ENCODE data around the gene ATR.
"Not testable (repeated sequence)": the region's sequence is repeated elsewhere in the genome, so short reads cannot be mapped to it uniquely, and the experiment has no call there.

Gene ATR

DNA sequence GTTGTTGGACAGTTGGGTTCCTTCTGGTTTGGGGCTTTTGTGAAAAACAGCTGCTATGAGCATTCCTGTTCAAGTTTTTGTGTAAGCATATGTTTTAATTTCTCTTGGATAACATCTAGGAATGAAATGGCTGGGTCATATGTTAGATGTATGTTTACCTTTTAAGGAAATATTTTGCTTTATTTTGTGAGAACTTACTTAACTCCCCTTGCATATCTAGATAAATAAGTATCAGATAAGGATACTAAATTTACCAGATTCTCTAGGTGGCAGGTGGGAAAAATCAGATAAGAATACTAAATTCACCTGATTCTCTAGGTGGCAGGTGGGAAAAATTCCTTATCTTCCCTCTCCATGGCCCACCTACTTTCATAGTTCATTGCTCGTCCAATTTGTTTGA lies 16.6 kb upstream of the ATR start:
- DNase-seq (ENCODE audit: low spot score) = no peak

DNA sequence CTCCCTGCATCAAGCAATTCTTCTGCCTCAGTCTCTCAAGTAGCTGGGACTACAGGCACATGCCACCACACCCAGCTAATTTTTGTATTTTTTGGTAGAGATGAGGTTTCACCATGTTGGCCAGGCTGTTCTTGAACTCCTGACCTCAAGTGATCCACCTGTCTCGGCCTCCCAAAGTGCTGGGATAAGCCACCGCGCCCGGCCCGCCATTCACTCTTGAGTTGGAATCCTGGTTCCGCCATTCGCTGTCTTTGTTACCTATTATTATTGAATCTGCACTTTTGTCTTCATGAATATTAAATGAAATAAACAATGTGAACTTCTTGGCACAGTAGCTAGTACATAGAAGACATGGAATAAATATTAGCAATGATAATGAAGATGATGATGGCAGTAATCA lies 13.7 kb upstream of the ATR start:
- not testable (repeated sequence) for DNase-seq (ENCODE audit: low spot score)

DNA sequence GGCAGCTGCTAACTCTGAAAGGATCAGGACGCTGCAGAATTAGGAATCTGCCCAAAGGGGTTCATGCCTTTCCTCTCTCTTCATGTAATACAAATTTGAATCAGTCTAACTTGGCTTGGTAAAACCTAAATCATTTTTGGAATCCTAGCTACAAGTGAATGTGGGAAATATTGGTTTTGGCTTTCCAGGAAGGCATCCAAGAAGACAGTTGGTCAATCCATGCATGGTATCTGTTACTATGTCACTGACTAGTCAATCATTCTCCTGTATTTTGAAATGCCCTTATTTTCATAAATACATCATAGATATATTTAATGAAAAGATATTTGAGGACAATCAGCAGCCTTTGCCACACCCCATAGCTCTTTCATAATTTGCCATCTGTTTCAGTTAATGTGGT lies 10.2 kb upstream of the ATR start:
- no peak for DNase-seq (ENCODE audit: low spot score)

GRCh38 chr3:142586803-142587406 lies 8.4 kb upstream of the ATR start:
- DNase-seq (ENCODE audit: low spot score) = peak; percentile 74

GRCh38 chr3:142581070-142581469 lies 2.5 kb upstream of the ATR start:
- DNase-seq (ENCODE audit: low spot score) = not testable (repeated sequence)

DNA sequence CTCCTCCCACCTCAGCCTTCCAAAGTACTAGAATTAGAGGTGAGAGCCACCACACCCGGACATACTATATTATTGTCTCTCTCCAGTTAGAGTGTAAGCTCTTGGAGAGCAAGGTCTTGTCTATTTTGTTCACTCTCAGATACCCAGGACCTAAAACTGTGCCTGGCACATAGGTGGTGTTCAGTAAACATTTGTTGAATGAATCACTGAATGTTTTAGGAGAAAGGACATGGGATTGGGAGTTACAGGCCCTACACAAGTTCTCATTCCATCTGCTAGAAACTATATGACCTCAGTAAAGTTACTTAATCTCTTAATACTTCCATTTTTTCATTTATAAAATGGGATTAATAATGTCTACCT lies 1.5 kb upstream of the ATR start:
- no peak for DNase-seq (ENCODE audit: low spot score)

DNA sequence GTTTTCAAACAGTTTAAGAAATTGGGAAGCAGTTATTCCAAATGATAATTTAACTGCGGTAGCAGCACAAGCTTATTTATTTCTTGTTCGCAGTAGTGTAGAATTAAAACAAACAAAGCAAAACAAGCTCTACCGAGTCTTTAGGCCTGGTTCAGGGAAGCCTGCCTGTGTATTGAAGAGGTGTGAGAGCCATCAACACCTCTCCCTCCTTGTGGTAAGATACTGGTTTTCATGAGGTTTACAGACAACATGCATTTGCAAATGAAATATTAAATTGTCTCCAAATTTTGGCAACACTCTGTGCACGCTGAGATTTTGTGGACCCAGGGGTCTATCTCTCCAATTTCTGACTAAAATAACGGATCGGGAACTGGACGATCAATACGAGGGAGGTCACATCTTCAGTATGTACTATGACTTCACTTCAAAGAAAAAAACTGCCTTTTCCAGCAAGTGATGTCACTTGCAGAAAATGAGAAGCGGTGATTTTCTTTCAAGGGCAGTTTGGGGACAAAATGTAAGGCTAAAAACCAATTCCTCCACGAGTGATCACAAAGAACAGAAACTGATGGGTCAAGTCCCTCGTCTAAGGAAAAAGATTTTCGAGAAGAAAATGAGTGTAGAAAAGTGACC lies 721 bp downstream of the ATR start:
- DNase-seq (ENCODE audit: low spot score) = no peak

DNA sequence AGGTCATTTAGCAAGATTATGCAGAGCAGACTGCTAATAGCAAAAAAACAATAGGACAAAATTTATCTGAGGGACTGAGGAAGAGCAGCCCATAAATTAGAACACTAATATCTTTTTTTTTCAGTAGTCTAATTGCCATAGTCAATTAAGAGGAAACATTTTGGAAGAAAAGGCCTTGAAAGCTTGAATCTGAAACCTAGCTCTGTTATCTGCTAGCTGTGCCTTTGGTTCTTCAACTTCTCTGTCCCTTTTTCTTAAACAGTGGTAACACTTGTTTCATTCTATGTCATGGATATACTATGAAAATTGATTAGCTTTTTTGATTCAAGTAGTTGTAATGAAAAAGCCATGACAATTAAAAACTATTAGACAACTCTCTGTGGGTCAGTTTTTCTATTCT lies 1.7 kb downstream of the ATR start:
- no peak for DNase-seq (ENCODE audit: low spot score)

- no peak for DNase-seq (ENCODE audit: low spot score)
These were observed 3.9 kb downstream of the ATR start for GRCh38 chr3:142574665-142575064.

- DNase-seq (ENCODE audit: low spot score) = not testable (repeated sequence)
These were observed 4.3 kb downstream of the ATR start for GRCh38 chr3:142574223-142574622.

DNA sequence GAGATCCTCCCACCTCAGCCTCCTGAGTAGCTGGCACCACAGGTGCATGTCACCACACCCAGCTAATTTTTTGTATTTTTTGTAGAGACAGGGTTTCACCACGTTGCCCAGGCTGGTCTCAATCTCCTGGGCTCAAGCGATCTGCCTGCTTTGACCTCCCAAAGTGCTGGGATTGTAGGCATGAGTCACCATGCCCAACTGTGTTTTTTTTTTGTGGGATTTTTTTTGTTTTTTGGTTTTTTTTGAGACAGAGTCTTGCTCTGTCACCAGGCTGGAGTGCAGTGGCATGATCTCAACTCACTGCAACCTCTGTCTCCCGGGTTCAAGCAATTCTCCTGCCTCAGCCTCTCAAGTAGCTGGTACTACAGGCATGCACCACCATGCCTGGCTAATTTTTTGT lies 9.1 kb downstream of the ATR start:
- not testable (repeated sequence) for DNase-seq (ENCODE audit: low spot score)

GRCh38 chr3:142568393-142569017 lies 10.0 kb downstream of the ATR start:
- no peak for DNase-seq (ENCODE audit: low spot score)

- DNase-seq (ENCODE audit: low spot score) = peak; percentile 16
These were observed 12.4 kb downstream of the ATR start for GRCh38 chr3:142566096-142566495.

GRCh38 chr3:142563496-142563997 lies 15.0 kb downstream of the ATR start:
- no peak for DNase-seq (ENCODE audit: low spot score)

DNA sequence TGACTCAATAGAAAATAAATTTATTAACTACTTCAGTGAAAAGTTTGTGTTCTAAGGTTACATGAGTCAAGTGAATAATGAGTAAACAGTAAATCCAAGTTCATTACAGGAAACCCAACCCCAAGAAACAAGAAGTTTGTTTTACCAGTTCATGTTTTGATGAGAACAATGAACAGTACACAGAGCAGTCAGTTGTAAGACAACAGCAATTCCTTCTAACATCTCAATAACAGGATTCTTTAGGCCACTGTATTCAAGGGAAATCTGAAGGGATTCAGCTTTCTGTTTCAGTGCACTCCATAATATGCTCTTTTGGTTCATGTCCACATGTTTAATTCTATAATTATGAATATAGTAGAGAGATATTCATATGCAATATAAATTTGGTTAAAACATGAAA lies 18.4 kb downstream of the ATR start:
- no peak for DNase-seq (ENCODE audit: low spot score)

- DNase-seq (ENCODE audit: low spot score) = no peak
These were observed 24.8 kb downstream of the ATR start for GRCh38 chr3:142553741-142554140.

DNA sequence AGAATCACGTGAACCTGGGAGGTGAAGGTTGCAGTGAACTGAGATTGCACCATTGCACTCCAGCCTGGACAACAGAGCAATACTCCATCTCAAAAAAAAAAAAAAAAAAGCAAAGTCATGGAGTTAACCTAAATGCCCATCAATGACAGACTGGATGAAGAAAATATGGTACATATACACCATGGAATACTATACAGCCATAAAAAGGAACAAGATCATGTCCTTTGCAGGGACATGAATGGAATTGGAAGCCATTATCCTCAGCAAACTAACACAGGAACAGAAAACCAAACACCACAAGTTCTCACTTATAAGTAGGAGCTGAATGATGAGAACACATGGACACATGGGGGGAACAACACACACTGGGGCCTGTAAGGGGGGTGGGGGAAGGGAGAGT lies 26.0 kb downstream of the ATR start:
- not testable (repeated sequence) for DNase-seq (ENCODE audit: low spot score)

DNA sequence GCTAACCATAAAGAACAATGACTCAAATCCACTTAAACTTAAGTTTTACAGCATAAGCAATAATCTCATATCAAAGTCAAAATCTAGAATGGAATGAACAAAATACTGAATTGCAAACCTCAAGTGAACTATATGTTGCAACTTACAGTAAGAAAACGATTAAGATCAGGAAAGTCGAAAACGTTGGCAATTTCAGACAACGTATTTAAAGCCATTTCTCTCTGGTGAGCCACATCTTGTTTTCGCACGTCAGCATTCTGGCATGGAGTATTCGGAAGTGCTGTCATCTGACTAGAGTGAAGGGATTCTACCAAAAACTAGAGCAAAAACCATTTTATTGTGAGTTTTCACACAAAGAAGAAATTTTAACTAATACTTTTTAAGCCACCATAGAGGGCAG lies 28.5 kb downstream of the ATR start:
- no peak for DNase-seq (ENCODE audit: low spot score)

DNA sequence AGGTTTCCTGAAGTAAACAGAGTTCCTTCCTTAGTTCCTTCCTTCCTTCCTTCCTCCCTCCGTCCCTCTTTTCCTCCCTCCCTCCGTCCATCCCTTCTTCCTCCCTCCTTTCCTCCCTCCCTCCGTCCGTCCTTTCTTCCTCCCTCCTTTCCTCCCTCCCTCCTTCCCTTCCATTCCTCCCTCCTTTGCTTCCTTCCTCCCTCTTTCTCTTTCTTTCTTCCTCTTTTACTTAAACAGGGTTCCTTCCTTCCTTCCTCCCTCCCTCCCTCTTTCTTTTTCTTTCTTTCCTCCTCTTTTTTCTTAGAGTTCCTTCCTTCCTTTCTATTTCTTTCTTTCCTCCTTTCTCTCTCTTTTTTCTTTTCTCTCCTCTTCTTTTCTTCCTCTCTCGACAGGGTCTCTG lies 35.2 kb downstream of the ATR start:
- DNase-seq (ENCODE audit: low spot score) = no peak

- no peak for DNase-seq (ENCODE audit: low spot score)
These were observed 36.5 kb downstream of the ATR start for GRCh38 chr3:142542054-142542453.

- no peak for DNase-seq (ENCODE audit: low spot score)
These were observed 42.0 kb downstream of the ATR start for GRCh38 chr3:142536519-142536918.

GRCh38 chr3:142534543-142534942 lies 44.0 kb downstream of the ATR start:
- DNase-seq (ENCODE audit: low spot score) = no peak

- DNase-seq (ENCODE audit: low spot score) = no peak
These were observed 48.2 kb downstream of the ATR start for GRCh38 chr3:142530296-142530695.

All from cerebellar cortex (tissue), 1 donor.